Islet precursor cell (in vitro differentiated cells): Measurements from ENCODE around the gene RNF217.
"Not testable (repeated sequence)": the region's sequence is repeated elsewhere in the genome, so short reads cannot be mapped to it uniquely, and the experiment has no call there.

ENCODE experiments used
- DNase-seq: peaks from one replicate; pipeline ENCODE4 v3.0.0-alpha.2; 2018

RNF217 gene

GRCh38 chr6:125102891-125103290, 140.7 kb downstream of the RNF217 start:
- DNase-seq = peak; percentile 80

DNA sequence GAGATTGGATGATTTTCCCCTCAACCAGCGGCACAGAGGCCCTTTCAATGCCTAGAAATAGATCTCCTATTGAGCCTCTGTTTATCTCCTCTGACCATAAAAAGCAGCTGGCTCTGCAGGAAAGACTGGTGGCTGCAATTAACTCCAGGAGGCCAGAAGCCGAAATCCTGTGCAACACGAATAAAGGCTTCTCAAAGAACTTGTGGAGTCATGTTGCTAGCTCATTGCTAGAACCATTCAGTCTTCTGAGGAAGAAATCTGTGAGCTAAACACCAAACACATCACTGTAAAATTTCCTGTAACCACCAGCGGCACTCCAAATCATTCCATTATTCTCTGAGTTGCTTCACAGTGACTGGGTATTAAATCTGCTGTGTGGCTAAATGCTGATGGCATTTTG, 142.2 kb downstream of the RNF217 start:
- peak; percentile 91 for DNase-seq

DNA sequence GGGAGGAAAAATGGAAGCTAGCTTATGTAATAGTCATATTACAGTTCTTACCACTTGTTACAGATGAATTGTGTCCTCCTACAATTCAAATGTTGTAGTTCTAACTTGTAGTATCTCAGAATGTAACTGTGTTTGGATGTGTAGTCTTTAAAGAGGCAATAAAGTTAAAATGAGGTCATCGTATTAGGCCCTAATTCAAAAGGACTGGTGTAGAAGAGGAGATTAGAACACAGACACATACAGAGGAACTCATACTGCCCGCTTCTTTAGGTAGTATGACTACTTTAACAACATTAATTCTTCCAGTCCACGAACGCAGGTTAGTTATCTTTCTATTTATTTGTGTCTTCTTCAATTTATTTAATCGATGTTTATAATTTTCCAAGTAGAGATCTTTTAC, 144.8 kb downstream of the RNF217 start:
- DNase-seq = no peak

GRCh38 chr6:125107896-125108295, 145.7 kb downstream of the RNF217 start:
- no peak for DNase-seq

- DNase-seq = no peak
Measured at GRCh38 chr6:125110056-125110455, 147.8 kb downstream of the RNF217 start.

DNA sequence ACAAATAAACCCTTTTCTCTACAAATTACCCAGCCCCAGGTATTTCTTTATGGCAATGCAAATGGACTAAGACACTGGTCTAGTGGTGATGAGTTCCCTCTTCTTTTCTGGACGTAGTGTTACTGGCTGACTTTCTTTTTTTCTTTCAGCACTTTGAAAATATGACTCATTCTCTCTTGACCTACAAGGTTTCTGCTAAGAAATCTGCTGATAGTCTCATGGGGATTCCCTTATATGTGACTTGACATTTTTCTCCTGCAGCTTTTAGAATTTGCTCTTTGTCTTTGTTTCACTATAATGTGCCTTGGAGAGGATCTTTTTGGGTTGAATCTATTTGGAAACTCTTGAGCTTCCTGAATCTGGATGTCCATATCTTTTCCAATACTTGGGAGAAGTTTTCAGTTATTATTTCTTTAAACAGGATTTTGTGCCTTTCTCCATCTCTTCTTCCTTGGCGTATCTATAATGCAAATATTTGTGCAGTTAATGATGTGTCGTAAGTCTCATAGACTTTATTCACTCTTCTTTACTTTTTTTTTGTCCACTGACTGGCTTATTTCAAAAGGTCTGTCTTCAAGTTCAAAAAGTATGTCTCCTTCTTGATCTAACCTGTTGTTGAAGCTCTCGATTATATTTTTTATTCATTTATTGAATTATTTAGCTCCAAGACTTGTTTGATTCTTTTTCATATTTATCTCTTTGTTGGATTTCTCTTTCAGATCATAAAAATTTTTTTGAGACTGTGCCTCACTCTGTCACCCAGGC, 149.2 kb downstream of the RNF217 start:
- DNase-seq = no peak

- DNase-seq = no peak
Measured at GRCh38 chr6:125112934-125113333, 150.7 kb downstream of the RNF217 start.

GRCh38 chr6:125114248-125114858, 152.1 kb downstream of the RNF217 start:
- no peak for DNase-seq

GRCh38 chr6:125116170-125116569, 153.9 kb downstream of the RNF217 start:
- DNase-seq = no peak

- no peak for DNase-seq
Measured at GRCh38 chr6:125116710-125117109, 154.5 kb downstream of the RNF217 start.

- DNase-seq = no peak
Measured at GRCh38 chr6:125117818-125118217, 155.6 kb downstream of the RNF217 start.

GRCh38 chr6:125120054-125120590, 157.9 kb downstream of the RNF217 start:
- no peak for DNase-seq

DNA sequence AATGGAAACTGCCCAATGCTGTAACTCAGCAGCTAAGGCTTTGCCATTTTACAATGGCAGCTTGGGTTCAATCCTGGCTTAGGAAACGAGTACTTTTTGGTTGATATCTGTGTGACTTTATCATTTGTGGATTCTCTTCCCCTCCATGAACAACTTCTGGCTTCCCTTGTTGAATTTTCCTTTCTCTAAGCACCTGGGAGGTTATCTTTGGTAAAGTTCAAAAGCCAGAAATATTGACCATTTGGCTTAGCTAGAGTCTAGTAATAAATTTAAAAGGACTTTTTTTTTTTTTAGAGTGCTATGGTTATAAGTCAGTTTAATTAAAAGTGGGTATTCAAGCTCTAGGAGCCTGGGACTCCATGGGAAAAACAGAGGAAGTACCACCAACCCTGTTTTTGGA, 159.7 kb downstream of the RNF217 start:
- DNase-seq = no peak

DNA sequence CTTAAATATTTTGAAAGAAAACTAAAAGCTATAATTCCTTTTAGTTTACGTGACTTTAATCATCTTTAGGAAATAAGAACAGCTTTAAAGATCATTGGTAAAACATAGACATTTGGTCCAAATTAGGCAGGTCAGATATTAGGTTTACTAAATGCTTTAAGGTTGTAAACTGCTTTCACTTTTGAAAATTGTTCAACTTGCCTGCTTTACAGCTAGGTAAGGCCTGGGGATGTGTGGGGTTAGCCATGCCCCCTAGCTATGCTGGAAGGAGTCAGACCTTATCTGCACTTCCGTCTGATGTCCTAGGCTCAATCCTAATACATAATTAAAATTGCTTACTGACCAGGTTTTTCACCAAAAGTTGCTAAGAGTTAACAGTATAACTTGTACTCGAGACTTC, 160.8 kb downstream of the RNF217 start:
- DNase-seq = no peak

- DNase-seq = no peak
Measured at GRCh38 chr6:125123468-125124048, 161.3 kb downstream of the RNF217 start.

- peak; percentile 61 for DNase-seq
Measured at GRCh38 chr6:125124049-125124669, 161.9 kb downstream of the RNF217 start.

DNA sequence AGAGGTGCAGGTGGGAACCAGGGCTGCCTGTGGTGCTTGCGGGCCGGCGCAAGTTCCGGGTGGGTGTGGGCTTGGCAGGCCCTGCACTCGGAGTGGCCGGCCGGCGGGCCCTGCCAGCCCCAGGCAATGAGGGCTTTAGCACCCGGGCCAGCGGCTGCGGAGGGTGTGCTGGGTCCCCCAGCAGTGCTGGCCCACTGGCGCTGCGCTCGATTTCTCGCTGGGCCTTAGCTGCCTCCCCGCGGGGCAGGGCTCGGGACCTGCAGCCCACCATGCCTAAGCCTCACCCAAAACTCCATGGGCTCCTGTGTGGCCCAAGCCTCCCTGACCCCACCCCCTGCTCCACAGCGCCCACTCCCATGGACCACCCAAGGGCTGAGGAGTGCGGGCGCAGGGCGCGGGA, 163.6 kb downstream of the RNF217 start:
- not testable (repeated sequence) for DNase-seq

- DNase-seq = no peak
Measured at GRCh38 chr6:125129354-125129753, 167.1 kb downstream of the RNF217 start.

DNA sequence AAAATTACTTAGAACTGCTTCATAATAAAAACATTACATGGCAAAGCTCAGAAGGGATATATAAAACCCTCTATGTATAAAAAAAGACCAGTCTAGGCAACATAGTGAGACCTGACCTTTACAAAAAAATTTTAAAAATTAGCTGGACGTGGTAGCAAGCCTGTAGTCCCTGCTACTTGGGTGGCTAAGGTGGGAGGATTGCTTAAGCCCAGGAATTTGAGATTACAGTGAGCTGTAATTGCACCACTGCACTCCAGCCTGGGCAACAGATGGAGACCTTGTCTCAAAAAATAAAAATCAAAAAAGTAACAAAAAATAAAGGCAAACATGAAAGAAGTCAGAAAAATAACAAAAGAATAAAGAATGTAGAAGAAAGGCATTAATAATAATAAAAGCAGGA, 169.8 kb downstream of the RNF217 start:
- no peak for DNase-seq

DNA sequence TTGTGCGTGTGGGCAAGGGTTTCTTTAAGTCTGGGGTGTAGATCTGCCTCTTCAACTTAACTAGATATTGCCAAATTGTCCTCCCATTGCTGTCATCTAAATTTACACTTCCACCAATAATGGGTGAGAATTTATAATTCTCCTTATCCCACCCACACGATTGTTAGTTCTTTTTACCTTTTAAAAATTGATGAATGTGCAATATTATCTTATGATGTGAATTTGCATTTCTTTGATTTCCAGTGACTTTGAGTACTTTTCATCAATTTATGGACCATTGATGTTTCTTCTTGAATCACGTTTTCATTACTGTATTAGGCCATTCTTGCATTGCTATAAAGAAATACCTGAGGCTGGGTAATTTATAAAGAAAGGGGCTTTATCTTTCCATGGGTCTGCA, 174.1 kb downstream of the RNF217 start:
- no peak for DNase-seq

DNA sequence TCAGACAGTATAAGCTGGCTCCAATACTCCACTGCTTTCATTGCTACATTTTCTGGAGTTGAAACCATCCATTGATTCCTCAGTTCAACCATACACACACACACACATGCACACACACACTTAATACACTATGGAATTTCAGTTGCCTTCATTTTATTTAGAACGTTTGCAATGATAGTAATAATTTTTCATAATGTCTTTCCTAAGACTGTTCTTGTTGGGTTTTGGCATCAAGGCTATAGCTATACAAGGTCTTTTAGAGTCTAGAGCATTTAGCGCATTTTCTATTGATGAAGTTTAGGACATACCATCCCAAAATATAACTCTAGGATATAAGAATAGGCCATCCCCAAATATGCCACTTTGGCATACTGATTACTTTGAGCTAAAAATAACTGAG, 175.8 kb downstream of the RNF217 start:
- no peak for DNase-seq

- no peak for DNase-seq
Measured at GRCh38 chr6:125140808-125141207, 178.6 kb downstream of the RNF217 start.
